GM19463 (cell line): ENCODE measurements around the gene SEC23A.
"Not testable (repeated sequence)": the region's sequence is repeated elsewhere in the genome, so short reads cannot be mapped to it uniquely, and the experiment has no call there.

Experiments
- ATAC-seq: cut with Tn5 transposase; IDR thresholded peaks from one replicate; pipeline ENCODE4 v1.9.1; 2021; ENCODE audit warnings: mild to moderate bottlenecking, moderate library complexity; ENCODE audit not compliant: unreplicated experiment

The SEC23A gene

GRCh38 chr14:39102969-39103957 lies at the start of gene SEC23A:
Gene SEC23A, minus strand, starts transcription at chr14:39103235. Its CDS starts 7,117 bp downstream, at chr14:39096118.
- ATAC-seq: peak; percentile 97

- ATAC-seq: no peak
Observed at GRCh38 chr14:39145266-39145966, 42.4 kb upstream of the SEC23A start.

GRCh38 chr14:39143226-39143625 lies 40.2 kb upstream of the SEC23A start:
- ATAC-seq: not testable (repeated sequence)

GRCh38 chr14:39141623-39142022 lies 38.6 kb upstream of the SEC23A start:
- ATAC-seq: not testable (repeated sequence)

GRCh38 chr14:39140170-39140569 lies 37.1 kb upstream of the SEC23A start:
- ATAC-seq: no peak

GRCh38 chr14:39138440-39138839 lies 35.4 kb upstream of the SEC23A start:
- no peak for ATAC-seq

GRCh38 chr14:39137835-39138234 lies 34.8 kb upstream of the SEC23A start:
- not testable (repeated sequence) for ATAC-seq

GRCh38 chr14:39122330-39123138 lies 19.5 kb upstream of the SEC23A start:
- no peak for ATAC-seq

GRCh38 chr14:39114073-39114838 lies 11.2 kb upstream of the SEC23A start, which contains the start of gene GEMIN2:
Gene GEMIN2, plus strand, starts transcription at chr14:39114323. Its CDS starts 16 bp downstream, at chr14:39114339.
- peak; percentile 95 for ATAC-seq

- ATAC-seq: no peak
Observed at GRCh38 chr14:39113685-39114072, 10.6 kb upstream of the SEC23A start.

GRCh38 chr14:39109893-39110715 lies 7.1 kb upstream of the SEC23A start:
- no peak for ATAC-seq

GRCh38 chr14:39108791-39109190 lies 5.8 kb upstream of the SEC23A start:
- ATAC-seq: no peak

- ATAC-seq: no peak
Observed at GRCh38 chr14:39107591-39107996, 4.6 kb upstream of the SEC23A start.

- not testable (repeated sequence) for ATAC-seq
Observed at GRCh38 chr14:39104078-39104801, 1.2 kb upstream of the SEC23A start.

GRCh38 chr14:39102265-39102968 lies 618 bp downstream of the SEC23A start:
- ATAC-seq: peak; percentile 1

GRCh38 chr14:39099748-39100147 lies 3.3 kb downstream of the SEC23A start:
- no peak for ATAC-seq

- ATAC-seq: not testable (repeated sequence)
Observed at GRCh38 chr14:39099215-39099614, 3.8 kb downstream of the SEC23A start.

GRCh38 chr14:39097159-39097558 lies 5.9 kb downstream of the SEC23A start:
- ATAC-seq: no peak
